Activated naive CD4-positive, alpha-beta T cell treated with Interleukin-2 at 50 U/mL for 16 hours (primary cell): ENCODE data around the gene PACRG.
"Not testable (repeated sequence)": the region's sequence is repeated elsewhere in the genome, so short reads cannot be mapped to it uniquely, and the experiment has no call there.

Source experiments
- DNase-seq: peaks from one replicate; pipeline ENCODE4 v3.0.0-alpha.2; 2020

The PACRG gene

GRCh38 chr6:162727322-162728182, at the start of gene PACRG, which contains the start of gene PRKN:
TSS of gene PACRG (plus strand) at chr6:162727974.
TSS of gene PRKN (minus strand) at chr6:162727766.
- DNase-seq = peak; percentile 98

GRCh38 chr6:162678896-162679295, 48.9 kb upstream of the PACRG start:
- DNase-seq = not testable (repeated sequence)

DNA sequence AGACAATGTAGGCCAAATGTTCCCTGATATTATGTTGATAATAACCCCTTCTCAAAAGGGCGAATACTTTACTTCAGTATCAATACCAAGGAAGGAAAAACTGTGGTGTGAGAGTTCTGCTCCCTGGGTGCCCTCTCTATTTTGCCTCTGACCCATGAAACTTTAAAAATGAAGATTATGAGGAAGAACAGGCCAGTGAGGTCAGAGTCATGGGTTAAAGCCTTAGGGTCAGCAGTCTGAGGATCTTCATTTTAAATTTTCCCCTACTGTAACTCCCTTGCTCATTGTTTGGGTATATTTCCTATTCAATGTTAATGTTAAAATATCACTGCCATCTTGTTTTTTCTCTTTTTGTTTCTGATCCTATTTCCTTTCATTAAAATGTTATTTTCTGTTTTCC, 48.1 kb upstream of the PACRG start:
- DNase-seq = no peak

- no peak for DNase-seq
Observed at GRCh38 chr6:162680367-162680766, 47.4 kb upstream of the PACRG start.

DNA sequence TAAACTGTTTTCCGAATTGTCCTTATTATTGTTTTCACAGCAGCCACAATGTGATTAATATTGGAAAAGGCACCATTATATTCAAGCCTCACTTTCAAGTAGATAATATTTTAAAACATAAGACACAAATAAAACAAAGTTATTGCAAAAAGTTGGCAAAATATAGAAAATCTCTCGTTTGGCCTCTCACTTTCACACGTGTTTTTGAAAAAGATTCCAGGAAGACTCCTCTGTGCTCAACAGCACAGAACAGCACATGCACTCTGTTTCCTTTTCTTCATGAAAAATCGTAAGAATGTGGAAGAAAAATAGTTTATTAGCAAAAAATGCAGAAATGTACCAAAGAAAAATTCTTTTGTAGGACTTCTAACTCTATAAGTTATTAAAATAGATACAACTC, 46.9 kb upstream of the PACRG start:
- no peak for DNase-seq

- no peak for DNase-seq
Observed at GRCh38 chr6:162681447-162681846, 46.3 kb upstream of the PACRG start.

- DNase-seq = no peak
Observed at GRCh38 chr6:162683135-162683534, 44.6 kb upstream of the PACRG start.

- DNase-seq = no peak
Observed at GRCh38 chr6:162684052-162684451, 43.7 kb upstream of the PACRG start.

- DNase-seq = no peak
Observed at GRCh38 chr6:162684961-162685360, 42.8 kb upstream of the PACRG start.

DNA sequence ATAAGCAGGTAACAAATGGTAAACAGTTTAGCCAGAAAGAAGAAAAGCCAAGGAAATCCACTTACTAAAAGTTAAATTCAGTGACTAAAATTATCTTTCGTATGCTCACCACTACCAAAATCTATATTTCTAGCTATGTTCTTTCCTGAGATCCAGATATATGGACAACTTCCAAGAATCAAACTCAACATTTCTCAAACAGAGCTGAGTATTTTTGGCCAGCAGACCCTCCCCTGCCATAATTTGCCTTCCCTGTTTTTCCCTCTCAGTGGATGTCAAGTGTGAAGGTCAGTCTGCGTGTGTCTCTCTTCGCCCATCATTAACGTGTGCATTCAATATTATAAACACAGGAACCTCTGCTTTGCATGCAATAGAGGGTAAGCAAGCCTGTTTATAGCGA, 42.2 kb upstream of the PACRG start:
- no peak for DNase-seq

DNA sequence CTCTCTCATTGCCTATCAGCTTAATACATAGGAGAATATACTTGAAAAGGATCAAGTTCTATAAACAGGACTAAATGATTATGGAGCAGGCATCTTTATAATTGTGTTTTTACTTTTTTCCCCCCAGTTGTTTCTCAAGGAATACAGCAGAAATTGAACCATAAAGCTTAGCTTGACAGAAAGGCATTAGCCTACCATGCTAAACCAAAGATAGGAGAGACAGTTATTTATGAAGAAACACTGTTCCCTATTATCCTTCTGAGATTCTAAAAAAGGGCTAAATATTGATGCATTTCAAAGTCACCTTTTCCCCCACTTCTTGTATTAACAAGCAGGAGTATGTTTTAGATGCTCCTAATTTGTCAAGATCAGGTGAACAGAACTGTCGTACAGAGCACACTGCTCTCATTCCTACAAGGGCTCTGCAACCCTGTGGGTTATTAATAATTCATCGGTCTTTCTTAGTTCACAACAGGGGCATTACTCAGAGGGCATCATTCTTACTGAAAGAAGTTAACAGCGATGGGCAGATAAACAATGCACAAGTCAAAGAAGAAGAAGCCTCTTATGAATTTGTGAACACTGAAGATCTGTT, 38.9 kb upstream of the PACRG start:
- no peak for DNase-seq

GRCh38 chr6:162690158-162690557, 37.6 kb upstream of the PACRG start:
- DNase-seq = no peak

- DNase-seq = no peak
Observed at GRCh38 chr6:162697872-162698403, 29.8 kb upstream of the PACRG start.

DNA sequence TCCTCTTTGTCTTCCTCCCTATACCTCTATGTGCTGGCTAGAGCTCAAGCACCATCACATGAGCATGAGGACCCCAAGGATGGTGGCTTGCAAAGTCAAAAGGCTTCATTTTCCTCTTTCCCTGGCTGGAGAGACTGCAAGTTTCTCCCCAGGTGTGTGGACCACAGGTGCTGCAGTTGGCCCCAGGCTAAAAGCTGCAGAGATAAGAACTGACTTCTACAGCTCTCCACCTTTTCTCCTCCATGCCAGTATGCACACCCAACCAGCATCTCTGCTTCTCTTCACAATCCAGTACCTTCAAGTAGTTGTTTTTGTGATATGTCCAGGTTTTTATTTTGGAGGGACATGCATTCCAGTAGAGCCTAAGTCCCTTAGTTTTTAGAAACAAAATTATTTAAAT, 29.3 kb upstream of the PACRG start:
- DNase-seq = no peak

DNA sequence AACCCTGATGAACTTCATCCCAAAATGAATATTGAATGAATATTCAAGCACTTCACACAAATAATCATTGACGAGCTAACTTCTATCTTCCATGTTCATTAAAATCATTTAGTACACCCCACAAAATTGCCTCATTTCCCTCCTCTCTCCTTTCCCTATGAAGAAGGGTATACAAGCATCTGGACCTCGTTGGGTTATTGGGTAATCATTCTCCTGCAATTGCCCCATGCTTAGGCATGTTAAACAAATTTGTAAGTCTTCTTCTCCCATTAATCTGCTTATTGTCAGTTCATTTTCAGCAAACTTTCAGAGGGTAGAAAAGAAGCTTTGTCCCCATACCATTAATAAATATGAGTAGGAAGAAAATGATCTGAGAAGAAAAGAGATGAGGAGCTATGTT, 27.8 kb upstream of the PACRG start:
- DNase-seq = no peak

DNA sequence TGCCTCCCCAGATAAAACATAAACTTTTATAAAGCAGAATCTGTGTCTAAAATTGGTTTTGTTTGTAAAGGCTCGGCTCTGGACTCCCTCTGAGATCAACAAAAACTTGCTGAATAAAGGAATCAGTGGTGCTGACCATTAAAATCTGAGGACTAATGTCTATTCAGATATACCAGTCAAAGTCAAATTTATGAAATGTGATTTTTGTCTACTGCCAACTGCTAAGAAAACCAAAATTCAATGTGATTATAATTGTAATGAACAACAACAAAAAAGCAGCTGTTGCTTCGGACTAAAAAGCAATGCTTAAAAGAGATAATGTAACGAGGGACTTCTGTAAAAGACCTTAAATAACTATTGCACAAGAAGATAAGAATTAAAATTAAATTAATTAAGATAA, 26.8 kb upstream of the PACRG start:
- DNase-seq = no peak

DNA sequence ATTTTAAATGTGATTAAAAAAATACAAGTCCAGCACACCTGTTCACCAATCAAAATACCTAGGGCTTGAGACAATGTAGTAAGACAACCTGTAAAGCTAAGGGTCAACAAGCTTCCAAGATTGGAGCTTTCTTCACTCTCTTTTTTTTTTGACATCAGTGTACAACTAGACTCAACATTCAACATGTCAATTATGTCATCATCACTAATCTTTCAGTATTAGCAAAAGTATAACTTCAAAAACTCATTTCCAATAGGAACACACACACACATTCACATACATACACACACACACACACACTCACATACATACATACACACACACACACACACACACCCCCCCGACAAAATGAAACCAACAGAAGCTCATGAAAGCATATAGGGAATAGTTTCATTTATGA, 26.2 kb upstream of the PACRG start:
- no peak for DNase-seq

DNA sequence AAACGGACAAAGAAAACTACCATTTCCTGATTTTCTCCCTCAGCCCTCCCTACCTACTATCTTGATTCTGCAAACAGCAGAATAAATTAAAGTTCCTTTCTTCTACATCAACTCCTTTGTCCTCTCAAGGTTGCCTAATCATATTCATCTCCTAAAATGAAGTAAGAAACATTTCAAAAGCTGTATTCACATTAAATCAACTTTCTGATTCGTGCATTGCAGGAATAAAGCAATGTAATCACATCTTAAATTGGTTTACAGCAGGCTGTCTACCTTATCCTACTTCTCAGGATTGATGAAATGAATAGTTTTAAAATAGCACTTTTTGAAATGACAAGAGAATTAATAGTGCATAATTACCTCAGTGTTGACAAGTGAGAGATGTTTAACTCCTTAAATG, 25.3 kb upstream of the PACRG start:
- DNase-seq = no peak

DNA sequence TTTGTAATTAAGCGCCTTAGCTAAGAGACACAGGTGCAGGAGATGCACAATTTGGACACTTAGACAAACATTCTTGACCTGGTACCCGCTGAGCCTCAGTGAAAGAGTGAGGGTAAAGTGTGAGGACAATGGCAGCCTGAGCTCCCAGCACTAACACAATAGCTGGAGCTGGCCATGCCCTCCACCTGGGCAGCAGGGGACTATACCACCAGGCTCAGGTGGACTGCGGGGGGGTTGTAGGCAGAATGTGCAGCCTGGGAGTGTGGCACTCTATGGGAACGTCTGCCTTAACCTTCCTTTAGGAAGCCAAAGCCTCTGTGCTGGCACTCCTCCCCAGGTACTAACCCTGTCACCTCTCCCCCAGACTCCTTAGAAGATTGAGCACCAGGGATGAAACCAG, 23.8 kb upstream of the PACRG start:
- DNase-seq = no peak

GRCh38 chr6:162705736-162706135, 22.0 kb upstream of the PACRG start:
- DNase-seq = no peak

- no peak for DNase-seq
Observed at GRCh38 chr6:162706232-162706631, 21.5 kb upstream of the PACRG start.

DNA sequence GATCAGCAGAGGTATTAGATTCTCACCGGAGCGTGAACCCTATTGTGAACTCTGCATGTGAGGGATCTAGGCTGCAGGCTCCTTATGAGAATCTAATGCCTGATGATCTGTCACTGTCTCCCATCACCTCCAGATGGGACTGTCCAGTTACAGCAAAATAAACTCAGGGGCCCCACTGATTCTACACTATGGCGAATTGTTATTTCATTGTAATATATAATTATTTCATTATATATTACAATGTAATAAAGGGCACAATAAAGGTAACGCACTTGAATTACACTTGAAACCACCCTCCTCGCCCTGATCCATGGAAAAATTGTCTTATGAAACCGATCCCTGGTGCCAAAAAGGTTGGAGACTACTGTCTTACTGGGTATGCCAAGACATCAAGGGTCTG, 18.8 kb upstream of the PACRG start:
- DNase-seq = no peak

DNA sequence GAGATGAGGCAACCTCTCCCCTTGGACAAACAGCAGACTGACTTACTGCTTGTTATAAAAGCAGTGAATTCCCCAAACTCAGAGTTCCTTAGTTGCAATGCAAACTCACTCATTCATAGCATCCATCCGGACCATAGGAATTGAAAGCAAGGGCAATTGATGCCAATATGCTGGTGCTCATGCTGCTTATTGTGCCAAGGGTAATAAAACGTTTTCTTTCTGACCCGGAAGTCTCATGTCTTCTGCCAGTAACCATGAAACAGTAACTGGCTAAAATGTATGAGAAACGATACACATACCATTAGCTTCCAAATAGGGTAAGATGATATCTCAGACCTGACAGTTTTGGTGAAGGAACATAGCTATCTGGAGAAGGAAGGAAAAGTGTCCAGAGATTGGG, 18.3 kb upstream of the PACRG start:
- no peak for DNase-seq

GRCh38 chr6:162710419-162710818, 17.4 kb upstream of the PACRG start:
- DNase-seq = no peak
